K562 (cell line): ENCODE results near the gene GLRA3. TPM values are rescaled to one million over a fixed set of nuclear protein-coding genes. Genes with fewer than 3 reads are reported as not detected.
A peak's percentile ranks its signal among the peaks of the same experiment; 100 is the strongest.

ENCODE experiments used
- ATAC-seq: fragments of 200-7000 bp; cut with Tn5 transposase; 3 replicates; pipeline ENCODE4 v1.9.1; 2020; ENCODE audit warnings: moderate library complexity
- BruUV-seq: library from RNA; stranded (reverse); fragments of 400-500 nt; replicated peaks from 2 replicates; lab custom pipeline; 2021; lab: Mats Ljungman, UMichigan
- CTCF ChIA-PET: fragments of 300-600 bp; formaldehyde crosslinking; extraction: SDS; loops from one replicate; lab custom pipeline; 2021; ENCODE audit warnings: low intra/inter-chr PET ratio; lab: Yijun Ruan, JAX
- POLR2A ChIA-PET: fragments of 300-600, 350-650 bp; sonication (Branson Sonifier 250); formaldehyde crosslinking; extraction: SDS; loops from one replicate; lab custom pipeline; 2021; ENCODE audit warnings: antibody characterized with exemption, inconsistent platforms; lab: Yijun Ruan, JAX
- DNase-seq, 4 experiments: peaks; one replicate each; pipeline versions ENCODE4 v3.0.0 to v3.0.0-alpha.2; 2011 to 2018; ENCODE audit warnings: low spot score in 3 of 4, mixed read lengths in 3 of 4; ENCODE audit errors: extremely low read depth in 1 of 4
- FAIRE-seq: peaks from 2 replicates; lab custom pipeline; 2011; peaks lifted over from hg19 to GRCh38; lab: Jason Lieb, UNC
- H2AFZ ChIP-seq: 2 replicates; pipeline ENCODE4 v1.6.0; 2011; ENCODE audit warnings: low read depth, low read length, control low read depth, inconsistent platforms
- H3K27ac ChIP-seq: fragments of 200-600 bp; 3 replicates; pipeline ENCODE4 v1.8.0; 2011; ENCODE audit warnings: low read depth, mild to moderate bottlenecking, control low read depth, inconsistent platforms, low read length, moderate library complexity, mixed read lengths; ENCODE audit errors: extremely low read depth
- H3K27me3 ChIP-seq, 2 experiments: fragments of 300-600 bp in 1 of 2; 2 replicates in 1 of 2; 3 replicates in 1 of 2; pipeline versions ENCODE4 v1.6.0 to v1.8.0; 2011; ENCODE audit warnings: inconsistent platforms in 2 of 2, low read length in 2 of 2, mild to moderate bottlenecking in 1 of 2, mixed read lengths in 1 of 2, moderate library complexity in 1 of 2; ENCODE audit not compliant: control insufficient read depth in 2 of 2, insufficient read depth in 2 of 2
- H3K36me3 ChIP-seq: fragments of 300-600 bp; 3 replicates; pipeline ENCODE4 v1.8.0; 2011; ENCODE audit warnings: mild to moderate bottlenecking, low read length, inconsistent platforms; ENCODE audit not compliant: control insufficient read depth, insufficient read depth
- H3K4me1 ChIP-seq, 2 experiments: fragments of 200-600 bp in 1 of 2; replicated peaks in 1 of 2; 2 replicates in 1 of 2; 3 replicates in 1 of 2; pipeline versions ENCODE4 v1.5.1 to v1.8.0; 2011; ENCODE audit warnings: inconsistent platforms in 2 of 2, low read length in 2 of 2, mild to moderate bottlenecking in 1 of 2, mixed read lengths in 1 of 2, moderate library complexity in 1 of 2; ENCODE audit not compliant: control insufficient read depth in 2 of 2, insufficient read depth in 2 of 2
- H3K4me2 ChIP-seq: 2 replicates; pipeline ENCODE4 v1.6.1; 2011; ENCODE audit warnings: low read length, control low read depth, inconsistent platforms, mixed read lengths; ENCODE audit not compliant: insufficient read depth
- H3K4me3 ChIP-seq: fragments of 200-600 bp; sonication (generic), shearing (Covaris generic); 2 replicates; pipeline ENCODE4 v1.5.1; 2016; ENCODE audit warnings: control low read depth, inconsistent platforms
- H3K79me2 ChIP-seq: fragments of 200-600 bp; 3 replicates; pipeline ENCODE4 v1.8.0; 2011; ENCODE audit warnings: low read length, inconsistent platforms; ENCODE audit not compliant: control insufficient read depth, insufficient read depth
- H3K9ac ChIP-seq, 2 experiments: 2 replicates each; pipeline versions ENCODE4 v1.6.0 to v1.6.1; 2011; ENCODE audit warnings: low read depth in 2 of 2, low read length in 2 of 2, control low read depth in 1 of 2, inconsistent platforms in 1 of 2, mild to moderate bottlenecking in 1 of 2, mixed read lengths in 1 of 2; ENCODE audit not compliant: insufficient read depth in 1 of 2
- H3K9me1 ChIP-seq: one replicate; pipeline ENCODE4 v1.6.0; 2011; ENCODE audit warnings: inconsistent platforms, mild to moderate bottlenecking, low read length, moderate library complexity; ENCODE audit not compliant: control insufficient read depth, insufficient read depth
- H3K9me3 ChIP-seq: replicated peaks from 2 replicates; pipeline ENCODE4 v1.5.1; 2011; ENCODE audit warnings: low read depth, low read length, inconsistent platforms; ENCODE audit not compliant: control insufficient read depth, insufficient read depth
- H4K20me1 ChIP-seq: replicated peaks from 2 replicates; pipeline ENCODE4 v1.6.1; 2011; ENCODE audit warnings: low read length, inconsistent platforms, mixed read lengths; ENCODE audit not compliant: control insufficient read depth, insufficient read depth
- MECOM ChIP-seq: fragments of 250-450 bp; sonication (Bioruptor Pico); IDR thresholded peaks from 2 replicates; pipeline ENCODE4 v1.8.0; 2022; ENCODE audit warnings: inconsistent platforms
- NCOA1 ChIP-seq: fragments of 450-650 bp; IDR thresholded peaks from 2 replicates; pipeline ENCODE4 v1.6.1; 2016; ENCODE audit warnings: low read depth
- RAD21 ChIP-seq, 2 experiments: fragments of 250-450 bp in 1 of 2; fragments of 450-650 bp in 1 of 2; sonication (Bioruptor Pico) in 1 of 2; formaldehyde crosslinking in 1 of 2; IDR thresholded peaks in 1 of 2; conservative IDR thresholded peaks in 1 of 2; 2 replicates each; pipeline versions ENCODE4 v1.4.0 to v1.8.0; 2020 to 2022; ENCODE audit warnings: mild to moderate bottlenecking in 2 of 2, moderate library complexity in 1 of 2
- REST ChIP-seq, 2 experiments: fragments of 450-650 bp; formaldehyde crosslinking in 1 of 2; IDR thresholded peaks; 2 replicates each; pipeline versions ENCODE4 v1.4.0 to v1.6.1; 2014 to 2020; ENCODE audit warnings: mild to moderate bottlenecking in 2 of 2, borderline replicate concordance in 1 of 2, low read depth in 1 of 2
- SIRT6 ChIP-seq: IDR thresholded peaks from one replicate; pipeline ENCODE4 v1.6.1; 2012; ENCODE audit warnings: low read depth, mild to moderate bottlenecking, control low read depth, inconsistent platforms, low read length, moderate library complexity
- SMC3 ChIP-seq: conservative IDR thresholded peaks from 2 replicates; pipeline ENCODE4 v1.6.1; 2011; ENCODE audit warnings: low read depth, low read length, improper control_type of control experiment; ENCODE audit not compliant: insufficient read depth
- ZNF23 ChIP-seq: fragments of 250-450 bp; sonication (Bioruptor Pico); IDR thresholded peaks from 2 replicates; pipeline ENCODE4 v1.4.0; 2020; ENCODE audit warnings: mild to moderate bottlenecking
- WGBS: fragments of 100-300 bp; shearing (Covaris generic); methylation state at CpG from one replicate; pipeline ENCODE4 v1.1.6; 2016; ENCODE audit warnings: low coverage, mixed read lengths; ENCODE audit not compliant: insufficient coverage; ENCODE audit errors: missing lambda C conversion rate; 5-methylcytosine and 5-hydroxymethylcytosine counted together
- in situ Hi-C: fragments of 300-500 bp; cut with MboI; formaldehyde crosslinking; loops from 4 replicates; pipeline ENCODE4 v1.15.0; 2018; ENCODE audit warnings: inconsistent platforms, mixed read lengths
- intact Hi-C: fragments of 100-400 bp; cut with micrococcal nuclease; formaldehyde crosslinking; loops from 2 replicates; pipeline ENCODE4 v1.14.2; 2022
- polyA plus RNA-seq, 8 experiments: library from polyadenylated mRNA; depleted of rRNA in 4 of 8; stranded (reverse) in 5 of 8; unstranded in 3 of 8; fragments of >200 nt; fragmentation: Nextera tagmentation in 2 of 8; fragmentation: Illumina TruSeq in 1 of 8; extraction: Ambion mirVana in 2 of 8; extraction: Trizol in 1 of 8; gene quantifications; 2 replicates each; pipeline versions ENCODE4 v1.2.1 to v1.2.3, GENCODE V29; 2011 to 2014; ENCODE audit warnings: inconsistent platforms in 1 of 8, missing spikeins in 1 of 8
- total RNA-seq, 7 experiments: library from RNA; depleted of rRNA in 6 of 7; stranded (reverse); fragments of >200 nt in 6 of 7; fragmentation: Illumina TruSeq in 2 of 7; extraction: Trizol in 2 of 7; gene quantifications; 2 replicates each; pipeline versions ENCODE4 v1.2.1 to v1.2.3, GENCODE V29; 2011 to 2021; ENCODE audit warnings: low replicate concordance in 1 of 7
- TF ChIP-seq, protein P1 (sequence below): fragments of 250-450 bp; sonication (Bioruptor Pico); IDR thresholded peaks from 2 replicates; pipeline ENCODE4 v1.8.0; 2022; ENCODE audit warnings: inconsistent platforms, mild to moderate bottlenecking, moderate library complexity, borderline replicate concordance

The GLRA3 gene
- total and polyA plus RNA-seq, 9 of the 15 experiments (the other 6 are each of a cell fraction or from before 2014, with no cell fraction given), result 0.06 to 0.14 (median 0.08) TPM; not detected in 2

DNA sequence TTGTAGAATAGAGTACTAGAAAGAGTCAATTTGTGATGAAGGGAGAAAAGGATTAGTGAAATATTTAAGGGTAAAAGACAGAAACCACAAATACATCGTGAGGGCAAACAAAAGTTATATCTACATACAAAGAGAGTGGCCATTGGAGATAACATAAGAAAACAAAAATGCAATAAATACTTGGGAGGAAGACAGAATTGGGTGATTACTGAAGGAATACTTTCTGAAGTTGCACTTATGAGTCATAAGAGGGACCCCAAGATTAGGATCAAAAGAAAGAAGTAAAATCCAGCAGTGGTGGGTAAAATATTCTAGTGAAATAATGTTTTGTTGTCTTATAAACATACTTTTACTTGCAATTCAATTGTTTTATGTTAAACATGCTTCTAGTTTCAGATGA is 53.7 kb downstream of the GLRA3 start (continued):
- TF ChIP-seq, protein P1, sequence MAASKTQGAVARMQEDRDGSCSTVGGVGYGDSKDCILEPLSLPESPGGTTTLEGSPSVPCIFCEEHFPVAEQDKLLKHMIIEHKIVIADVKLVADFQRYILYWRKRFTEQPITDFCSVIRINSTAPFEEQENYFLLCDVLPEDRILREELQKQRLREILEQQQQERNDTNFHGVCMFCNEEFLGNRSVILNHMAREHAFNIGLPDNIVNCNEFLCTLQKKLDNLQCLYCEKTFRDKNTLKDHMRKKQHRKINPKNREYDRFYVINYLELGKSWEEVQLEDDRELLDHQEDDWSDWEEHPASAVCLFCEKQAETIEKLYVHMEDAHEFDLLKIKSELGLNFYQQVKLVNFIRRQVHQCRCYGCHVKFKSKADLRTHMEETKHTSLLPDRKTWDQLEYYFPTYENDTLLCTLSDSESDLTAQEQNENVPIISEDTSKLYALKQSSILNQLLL (CRISPR knock-in tag), result no peak
- TF ChIP-seq MECOM (CRISPR knock-in tag), result no peak
- TF ChIP-seq ZNF23 (CRISPR knock-in tag), result no peak

- intact Hi-C loops (loop anchor here (2.0 to 10.0 kb wide), 3 partner anchors 63 to 1571 kb away; partner anchors contain the start of gene GLRA3), in situ Hi-C loops (no loop called here)
- POLR2A ChIA-PET, result no interaction called here
- no TSS peak for BruUV-seq
- H2AFZ ChIP-seq, result no peak overlapping the region
- H3K4me3 ChIP-seq, result no peak overlapping the region
- H3K79me2 ChIP-seq, result no peaks in the 10 kb centered on the region
- H3K27ac ChIP-seq, result no peak overlapping the region
- H3K9me1 ChIP-seq, result no peaks in the 10 kb centered on the region
- no peak overlapping the region for H3K9ac ChIP-seq
- 42% methylated on average over 7 of the region's 7 CpGs for WGBS
- no peaks in the 10 kb centered on the region for H3K9me3 ChIP-seq
- H3K27me3 ChIP-seq, result no peaks in the 10 kb centered on the region
- H3K36me3 ChIP-seq, result no peaks in the 10 kb centered on the region
- peak; percentile 88 for ATAC-seq
- no peaks in the 10 kb centered on the region for H4K20me1 ChIP-seq
- DNase-seq, result peak; percentile 34 to 65 (median 38)
- FAIRE-seq, result peak; percentile 77
- CTCF ChIA-PET, result interaction anchor here (0.6 to 1.0 kb wide), 2 partner anchors 1130 to 1577 kb away, joined by 4 read pairs; no protein-coding TSS in a partner anchor
- H3K4me2 ChIP-seq, result no peak overlapping the region
- H3K4me1 ChIP-seq, result no peaks in the 10 kb centered on the region
- peak; percentile 65; the same call in 1 of the 2 replicates for TF ChIP-seq REST (IDR thresholded peaks at IDR 0.05; ENCODE audit: borderline replicate concordance)
- no peak for TF ChIP-seq REST (CRISPR knock-in tag; IDR thresholded peaks at IDR 0.05; ENCODE audit: low read depth)
- peak; percentile 40; the same call in 1 of the 2 replicates for TF ChIP-seq SMC3
- TF ChIP-seq NCOA1, result no peak
- TF ChIP-seq RAD21 (CRISPR knock-in tag; conservative IDR thresholded peaks at IDR 0.05 in 1 of 2, IDR thresholded peaks at IDR 0.05 in 1 of 2), result peak; percentile 34 to 71; a peak in 3 of 4 replicates
- no peak for TF ChIP-seq SIRT6
Measured at GRCh38 chr4:174764105-174764729, 64.8 kb downstream of the GLRA3 start.
